Thyroid gland (tissue), 4 donors: ENCODE results near the gene EFNB1. TPM values are rescaled to one million over a fixed set of nuclear protein-coding genes. Genes with fewer than 3 reads are reported as not detected.

Experiments used
- DNase-seq, 2 donors: peaks; one replicate each; pipeline ENCODE4 v3.0.0-alpha.2; 2019
- H3K27ac ChIP-seq, 3 donors: fragments of 200-600 bp; sonication (generic); 1 replicate in 2 of 3; 2 replicates in 1 of 3; pipeline ENCODE4 v1.5.1; 2016 to 2019; ENCODE audit warnings: mild to moderate bottlenecking in 1 of 3, moderate library complexity in 1 of 3
- H3K27me3 ChIP-seq: fragments of 200-600 bp; sonication (generic); one replicate; pipeline ENCODE4 v1.5.1; 2019
- H3K36me3 ChIP-seq, 2 donors: fragments of 200-600 bp; sonication (generic); one replicate each; pipeline ENCODE4 v1.5.1; 2016 to 2019
- H3K4me1 ChIP-seq, 2 donors: fragments of 200-600 bp; sonication (generic); one replicate each; pipeline ENCODE4 v1.5.1; 2017 to 2019
- H3K4me3 ChIP-seq, 3 donors: fragments of 200-600 bp; sonication (generic); replicated peaks in 1 of 3; 1 replicate in 2 of 3; 2 replicates in 1 of 3; pipeline ENCODE4 v1.5.1; 2016; ENCODE audit warnings: mild to moderate bottlenecking in 1 of 3
- H3K9me3 ChIP-seq: fragments of 200-600 bp; sonication (generic); one replicate; pipeline ENCODE4 v1.5.1; 2017
- POLR2A ChIP-seq, 2 donors: fragments of 450-650 bp; IDR thresholded peaks; one replicate each; pipeline ENCODE4 v1.6.1; 2017; ENCODE audit warnings: antibody characterized with exemption in 2 of 2, mild to moderate bottlenecking in 2 of 2, moderate library complexity in 1 of 2
- WGBS, 2 donors: methylation state at CpG; one replicate each; pipeline ENCODE4 v1.1.5; 2017; 5-methylcytosine and 5-hydroxymethylcytosine counted together
- intact Hi-C: fragments of 100-400 bp; cut with DNase I; formaldehyde crosslinking; loops from one replicate; pipeline ENCODE4 v1.15.1; 2023
- total RNA-seq, 4 donors: library from RNA; depleted of rRNA; stranded (reverse); fragments of >200 nt; gene quantifications; one replicate each; pipeline ENCODE4 v1.2.3, GENCODE V29; 2016
- TF ChIP-seq, protein P1 (sequence below), 6 experiments: fragments of 200-600 bp in 3 of 6; fragments of 450-650 bp in 3 of 6; sonication (generic) in 3 of 6; IDR thresholded peaks; one replicate each; pipeline ENCODE4 v1.5.1; 2016 to 2019; ENCODE audit warnings: antibody characterized with exemption in 6 of 6, mild to moderate bottlenecking in 2 of 6, inconsistent platforms in 1 of 6, moderate library complexity in 1 of 6

Gene EFNB1
- total RNA-seq, 4 donors from 2014 or later, result 17.6 to 26.9 (median 20.8) TPM

GRCh38 chrX:68842781-68843581 lies 14.2 kb downstream of the EFNB1 start:
- no peak overlapping the region for H3K27ac ChIP-seq
- H3K9me3 ChIP-seq, result no peaks in the 10 kb centered on the region
- intact Hi-C loops, result no loop called here
- no peaks in the 10 kb centered on the region for H3K27me3 ChIP-seq
- no peak for TF ChIP-seq POLR2A (IDR thresholded peaks at IDR 0.05)
- TF ChIP-seq, protein P1, sequence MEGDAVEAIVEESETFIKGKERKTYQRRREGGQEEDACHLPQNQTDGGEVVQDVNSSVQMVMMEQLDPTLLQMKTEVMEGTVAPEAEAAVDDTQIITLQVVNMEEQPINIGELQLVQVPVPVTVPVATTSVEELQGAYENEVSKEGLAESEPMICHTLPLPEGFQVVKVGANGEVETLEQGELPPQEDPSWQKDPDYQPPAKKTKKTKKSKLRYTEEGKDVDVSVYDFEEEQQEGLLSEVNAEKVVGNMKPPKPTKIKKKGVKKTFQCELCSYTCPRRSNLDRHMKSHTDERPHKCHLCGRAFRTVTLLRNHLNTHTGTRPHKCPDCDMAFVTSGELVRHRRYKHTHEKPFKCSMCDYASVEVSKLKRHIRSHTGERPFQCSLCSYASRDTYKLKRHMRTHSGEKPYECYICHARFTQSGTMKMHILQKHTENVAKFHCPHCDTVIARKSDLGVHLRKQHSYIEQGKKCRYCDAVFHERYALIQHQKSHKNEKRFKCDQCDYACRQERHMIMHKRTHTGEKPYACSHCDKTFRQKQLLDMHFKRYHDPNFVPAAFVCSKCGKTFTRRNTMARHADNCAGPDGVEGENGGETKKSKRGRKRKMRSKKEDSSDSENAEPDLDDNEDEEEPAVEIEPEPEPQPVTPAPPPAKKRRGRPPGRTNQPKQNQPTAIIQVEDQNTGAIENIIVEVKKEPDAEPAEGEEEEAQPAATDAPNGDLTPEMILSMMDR (IDR thresholded peaks at IDR 0.05), result no peak
- H3K36me3 ChIP-seq, result peaks cover 0 to 10% of the 10 kb centered on the region in 2 donors
- H3K4me1 ChIP-seq, result peaks cover 8 to 10% of the 10 kb centered on the region in 2 donors
- DNase-seq, result peak; percentile 59 to 61
- WGBS, 2 donors, result 57 to 61% methylated on average over 6 to 8 of the region's 12 CpGs
- no peak overlapping the region for H3K4me3 ChIP-seq

GRCh38 chrX:68843992-68844391 lies 15.2 kb downstream of the EFNB1 start:
- intact Hi-C loops, result no loop called here
- Histone ChIP-seq H3K36me3 (peaks cover 0 to 10% of the 10 kb centered on the region in 2 donors), H3K4me1 (peaks cover 8 to 10% of the 10 kb centered on the region in 2 donors), H3K9me3 (no peaks in the 10 kb centered on the region), H3K4me3 (no peak overlapping the region), H3K27me3 (no peaks in the 10 kb centered on the region), H3K27ac (no peak overlapping the region)
- WGBS, 2 donors, result 100% methylated on average over 1 of the region's 1 CpG; no CpG with 5 or more reads in 1 of the 2 donors
- TF ChIP-seq, protein P1 (IDR thresholded peaks at IDR 0.05), result no peak
- no peak for TF ChIP-seq POLR2A (IDR thresholded peaks at IDR 0.05)
- DNase-seq, result no peak

GRCh38 chrX:68844581-68844980 lies 15.8 kb downstream of the EFNB1 start:
- peaks cover 8 to 10% of the 10 kb centered on the region in 2 donors for H3K4me1 ChIP-seq
- no peak overlapping the region for H3K4me3 ChIP-seq
- DNase-seq, result no peak
- intact Hi-C loops, result no loop called here
- H3K36me3 ChIP-seq, result peaks cover 0 to 8% of the 10 kb centered on the region in 2 donors
- H3K27ac ChIP-seq, result no peak overlapping the region
- no peaks in the 10 kb centered on the region for H3K9me3 ChIP-seq
- WGBS, 2 donors, result 68 to 94% methylated on average over 2 to 5 of the region's 5 CpGs
- TF ChIP-seq POLR2A (IDR thresholded peaks at IDR 0.05), result no peak
- TF ChIP-seq, protein P1 (IDR thresholded peaks at IDR 0.05), result no peak
- no peaks in the 10 kb centered on the region for H3K27me3 ChIP-seq

DNA sequence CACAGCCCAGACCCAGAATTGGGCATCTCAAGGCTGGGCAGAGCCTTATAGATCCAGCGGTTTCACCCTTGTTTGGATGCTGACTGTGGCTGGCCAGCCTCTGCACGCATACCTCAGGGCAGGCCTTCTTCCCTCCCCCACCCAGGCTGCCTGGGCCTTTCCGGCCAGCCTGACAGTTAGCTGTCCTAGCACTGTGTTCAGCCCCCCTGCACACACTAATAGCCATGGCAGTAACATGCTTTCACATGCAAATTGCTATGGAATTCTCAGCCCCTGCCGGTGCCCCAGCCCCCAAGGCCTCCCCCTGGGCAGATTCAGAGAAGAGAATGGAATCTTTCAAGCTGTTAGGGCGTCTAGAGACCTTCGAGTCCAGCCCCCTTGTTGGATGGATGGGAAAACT lies 17.7 kb downstream of the EFNB1 start:
- TF ChIP-seq, protein P1 (IDR thresholded peaks at IDR 0.05), result no peak
- TF ChIP-seq POLR2A (IDR thresholded peaks at IDR 0.05), result no peak
- no peaks in the 10 kb centered on the region for H3K27me3 ChIP-seq
- DNase-seq, result no peak
- WGBS, 2 donors, result 60 to 75% methylated on average over 2 to 3 of the region's 6 CpGs
- H3K4me3 ChIP-seq, result no peak overlapping the region
- no peaks in the 10 kb centered on the region for H3K9me3 ChIP-seq
- intact Hi-C loops, result no loop called here
- H3K4me1 ChIP-seq, result peaks cover 3 to 7% of the 10 kb centered on the region in 2 donors
- H3K36me3 ChIP-seq, result no peaks in the 10 kb centered on the region
- no peak overlapping the region for H3K27ac ChIP-seq

- no peaks in the 10 kb centered on the region for H3K27me3 ChIP-seq
- H3K27ac ChIP-seq, result no peak overlapping the region
- TF ChIP-seq POLR2A (IDR thresholded peaks at IDR 0.05), result no peak
- TF ChIP-seq, protein P1 (IDR thresholded peaks at IDR 0.05), result no peak
- H3K9me3 ChIP-seq, result no peaks in the 10 kb centered on the region
- peaks cover 0 to under 1% of the 10 kb centered on the region in 2 donors for H3K4me1 ChIP-seq
- DNase-seq, result no peak
- intact Hi-C loops, result no loop called here
- H3K36me3 ChIP-seq, result no peaks in the 10 kb centered on the region
- WGBS, 2 donors, result 92% methylated on average over 1 to 4 of the region's 4 CpGs
- no peak overlapping the region for H3K4me3 ChIP-seq
Observed at GRCh38 chrX:68847172-68847571, 18.4 kb downstream of the EFNB1 start.
